Right lobe of liver (tissue), 4 donors: ENCODE results near the gene PDCL2.

Source experiments
- CTCF ChIP-seq, 4 donors: fragments of 200-600 bp in 3 of 4; fragments of 450-650 bp in 1 of 4; IDR thresholded peaks; one replicate each; pipeline versions ENCODE4 v1.5.1 to v1.8.0; 2016 to 2022; ENCODE audit warnings: antibody characterized with exemption in 4 of 4, mild to moderate bottlenecking in 2 of 4
- POLR2A ChIP-seq: fragments of 450-650 bp; IDR thresholded peaks from one replicate; pipeline ENCODE4 v1.6.1; 2017; ENCODE audit warnings: antibody characterized with exemption, mild to moderate bottlenecking
- donor health status: DM: no; HTN: no; CAD: no.
- donor health status: DM: no; HTN: no; CAD: no.
- donor health status: DM: no; HTN: yes; CAD: no.

GRCh38 chr4:55615008-55615407 is 23.0 kb upstream of the PDCL2 start:
- no peak for TF ChIP-seq CTCF (IDR thresholded peaks at IDR 0.05)
- TF ChIP-seq POLR2A: no peak
